K562 (cell line): ENCODE results near the gene CELSR1. TPM values are rescaled to one million over a fixed set of nuclear protein-coding genes. Genes with fewer than 3 reads are reported as not detected.

Source experiments
- ATAC-seq: fragments of 200-7000 bp; cut with Tn5 transposase; 3 replicates; pipeline ENCODE4 v1.9.1; 2020; ENCODE audit warnings: moderate library complexity
- BruUV-seq: library from RNA; stranded (reverse); fragments of 400-500 nt; replicated peaks from 2 replicates; lab custom pipeline; 2021; lab: Mats Ljungman, UMichigan
- CTCF ChIA-PET: fragments of 300-600 bp; formaldehyde crosslinking; extraction: SDS; loops from one replicate; lab custom pipeline; 2021; ENCODE audit warnings: low intra/inter-chr PET ratio; lab: Yijun Ruan, JAX
- POLR2A ChIA-PET: fragments of 300-600, 350-650 bp; sonication (Branson Sonifier 250); formaldehyde crosslinking; extraction: SDS; loops from one replicate; lab custom pipeline; 2021; ENCODE audit warnings: antibody characterized with exemption, inconsistent platforms; lab: Yijun Ruan, JAX
- DNase-seq, 4 experiments: peaks; one replicate each; pipeline versions ENCODE4 v3.0.0 to v3.0.0-alpha.2; 2011 to 2018; ENCODE audit warnings: low spot score in 3 of 4, mixed read lengths in 3 of 4; ENCODE audit errors: extremely low read depth in 1 of 4
- FAIRE-seq: peaks from 2 replicates; lab custom pipeline; 2011; peaks lifted over from hg19 to GRCh38; lab: Jason Lieb, UNC
- H2AFZ ChIP-seq: 2 replicates; pipeline ENCODE4 v1.6.0; 2011; ENCODE audit warnings: low read depth, low read length, control low read depth, inconsistent platforms
- H3K27ac ChIP-seq: fragments of 200-600 bp; 3 replicates; pipeline ENCODE4 v1.8.0; 2011; ENCODE audit warnings: low read depth, mild to moderate bottlenecking, control low read depth, inconsistent platforms, low read length, moderate library complexity, mixed read lengths; ENCODE audit errors: extremely low read depth
- H3K27me3 ChIP-seq, 2 experiments: fragments of 300-600 bp in 1 of 2; 2 replicates in 1 of 2; 3 replicates in 1 of 2; pipeline versions ENCODE4 v1.6.0 to v1.8.0; 2011; ENCODE audit warnings: inconsistent platforms in 2 of 2, low read length in 2 of 2, mild to moderate bottlenecking in 1 of 2, mixed read lengths in 1 of 2, moderate library complexity in 1 of 2; ENCODE audit not compliant: control insufficient read depth in 2 of 2, insufficient read depth in 2 of 2
- H3K36me3 ChIP-seq: fragments of 300-600 bp; 3 replicates; pipeline ENCODE4 v1.8.0; 2011; ENCODE audit warnings: mild to moderate bottlenecking, low read length, inconsistent platforms; ENCODE audit not compliant: control insufficient read depth, insufficient read depth
- H3K4me1 ChIP-seq, 2 experiments: fragments of 200-600 bp in 1 of 2; replicated peaks in 1 of 2; 2 replicates in 1 of 2; 3 replicates in 1 of 2; pipeline versions ENCODE4 v1.5.1 to v1.8.0; 2011; ENCODE audit warnings: inconsistent platforms in 2 of 2, low read length in 2 of 2, mild to moderate bottlenecking in 1 of 2, mixed read lengths in 1 of 2, moderate library complexity in 1 of 2; ENCODE audit not compliant: control insufficient read depth in 2 of 2, insufficient read depth in 2 of 2
- H3K4me2 ChIP-seq: 2 replicates; pipeline ENCODE4 v1.6.1; 2011; ENCODE audit warnings: low read length, control low read depth, inconsistent platforms, mixed read lengths; ENCODE audit not compliant: insufficient read depth
- H3K4me3 ChIP-seq: fragments of 200-600 bp; sonication (generic), shearing (Covaris generic); 2 replicates; pipeline ENCODE4 v1.5.1; 2016; ENCODE audit warnings: control low read depth, inconsistent platforms
- H3K79me2 ChIP-seq: fragments of 200-600 bp; 3 replicates; pipeline ENCODE4 v1.8.0; 2011; ENCODE audit warnings: low read length, inconsistent platforms; ENCODE audit not compliant: control insufficient read depth, insufficient read depth
- H3K9ac ChIP-seq, 2 experiments: 2 replicates each; pipeline versions ENCODE4 v1.6.0 to v1.6.1; 2011; ENCODE audit warnings: low read depth in 2 of 2, low read length in 2 of 2, control low read depth in 1 of 2, inconsistent platforms in 1 of 2, mild to moderate bottlenecking in 1 of 2, mixed read lengths in 1 of 2; ENCODE audit not compliant: insufficient read depth in 1 of 2
- H3K9me1 ChIP-seq: one replicate; pipeline ENCODE4 v1.6.0; 2011; ENCODE audit warnings: inconsistent platforms, mild to moderate bottlenecking, low read length, moderate library complexity; ENCODE audit not compliant: control insufficient read depth, insufficient read depth
- H3K9me3 ChIP-seq: replicated peaks from 2 replicates; pipeline ENCODE4 v1.5.1; 2011; ENCODE audit warnings: low read depth, low read length, inconsistent platforms; ENCODE audit not compliant: control insufficient read depth, insufficient read depth
- H4K20me1 ChIP-seq: replicated peaks from 2 replicates; pipeline ENCODE4 v1.6.1; 2011; ENCODE audit warnings: low read length, inconsistent platforms, mixed read lengths; ENCODE audit not compliant: control insufficient read depth, insufficient read depth
- CREBBP ChIP-seq: IDR thresholded peaks from one replicate; pipeline ENCODE4 v1.6.1; 2012; ENCODE audit warnings: low read depth, mild to moderate bottlenecking, control low read depth, inconsistent platforms, low read length
- CREM ChIP-seq: IDR thresholded peaks from 2 replicates; pipeline ENCODE4 v1.6.1; 2014; ENCODE audit warnings: antibody characterized with exemption, low read depth
- FOS ChIP-seq: IDR thresholded peaks from 3 replicates; pipeline ENCODE4 v1.6.1; 2011; ENCODE audit not compliant: insufficient read length; ENCODE audit errors: extremely low read depth
- MECOM ChIP-seq: fragments of 250-450 bp; sonication (Bioruptor Pico); IDR thresholded peaks from 2 replicates; pipeline ENCODE4 v1.8.0; 2022; ENCODE audit warnings: inconsistent platforms
- MEF2A ChIP-seq: IDR thresholded peaks from 2 replicates; pipeline ENCODE4 v1.6.1; 2011; ENCODE audit warnings: low read depth, mild to moderate bottlenecking, low read length, moderate library complexity; ENCODE audit not compliant: control insufficient read depth
- MTA1 ChIP-seq: fragments of 450-650 bp; IDR thresholded peaks from 2 replicates; pipeline ENCODE4 v1.6.1; 2017; ENCODE audit warnings: borderline replicate concordance
- NCOA1 ChIP-seq: fragments of 450-650 bp; IDR thresholded peaks from 2 replicates; pipeline ENCODE4 v1.6.1; 2016; ENCODE audit warnings: low read depth
- NCOA2 ChIP-seq, 2 experiments: fragments of 450-650 bp; IDR thresholded peaks; 2 replicates each; pipeline ENCODE4 v1.6.1; 2018; ENCODE audit warnings: mild to moderate bottlenecking in 2 of 2, moderate library complexity in 1 of 2; ENCODE audit not compliant: partially characterized antibody in 2 of 2
- NFIC ChIP-seq: fragments of 450-650 bp; IDR thresholded peaks from 2 replicates; pipeline ENCODE4 v1.6.1; 2017; ENCODE audit warnings: mild to moderate bottlenecking, inconsistent platforms
- PHF21A ChIP-seq: fragments of 450-650 bp; IDR thresholded peaks from 2 replicates; pipeline ENCODE4 v1.6.1; 2017; ENCODE audit warnings: low read depth, borderline replicate concordance
- SNAPC5 ChIP-seq: fragments of 250-450 bp; sonication (Bioruptor Pico); IDR thresholded peaks from 2 replicates; pipeline ENCODE4 v1.8.0; 2021; ENCODE audit warnings: moderate library complexity, mild to moderate bottlenecking, inconsistent platforms
- ZBTB26 ChIP-seq: fragments of 450-650 bp; formaldehyde crosslinking; IDR thresholded peaks from 2 replicates; pipeline ENCODE4 v1.4.0; 2022; ENCODE audit warnings: missing genetic modification characterization
- ZNF431 ChIP-seq: sonication (generic); formaldehyde crosslinking; IDR thresholded peaks from 2 replicates; pipeline ENCODE4 v1.8.0; 2022; ENCODE audit warnings: mild to moderate bottlenecking, missing genetic modification reagents
- ZNF57 ChIP-seq: fragments of 450-650 bp; formaldehyde crosslinking; IDR thresholded peaks from 2 replicates; pipeline ENCODE4 v1.4.0; 2020; ENCODE audit warnings: mild to moderate bottlenecking, moderate library complexity
- ZNF764 ChIP-seq: fragments of 250-450 bp; sonication (Bioruptor Pico); IDR thresholded peaks from 2 replicates; pipeline ENCODE4 v1.4.0; 2020; ENCODE audit warnings: low read depth, mild to moderate bottlenecking, moderate library complexity
- WGBS: fragments of 100-300 bp; shearing (Covaris generic); methylation state at CpG from one replicate; pipeline ENCODE4 v1.1.6; 2016; ENCODE audit warnings: low coverage, mixed read lengths; ENCODE audit not compliant: insufficient coverage; ENCODE audit errors: missing lambda C conversion rate; 5-methylcytosine and 5-hydroxymethylcytosine counted together
- in situ Hi-C: fragments of 300-500 bp; cut with MboI; formaldehyde crosslinking; loops from 4 replicates; pipeline ENCODE4 v1.15.0; 2018; ENCODE audit warnings: inconsistent platforms, mixed read lengths
- intact Hi-C: fragments of 100-400 bp; cut with micrococcal nuclease; formaldehyde crosslinking; loops from 2 replicates; pipeline ENCODE4 v1.14.2; 2022
- polyA plus RNA-seq, 8 experiments: library from polyadenylated mRNA; depleted of rRNA in 4 of 8; stranded (reverse) in 5 of 8; unstranded in 3 of 8; fragments of >200 nt; fragmentation: Nextera tagmentation in 2 of 8; fragmentation: Illumina TruSeq in 1 of 8; extraction: Ambion mirVana in 2 of 8; extraction: Trizol in 1 of 8; gene quantifications; 2 replicates each; pipeline versions ENCODE4 v1.2.1 to v1.2.3, GENCODE V29; 2011 to 2014; ENCODE audit warnings: inconsistent platforms in 1 of 8, missing spikeins in 1 of 8
- total RNA-seq, 7 experiments: library from RNA; depleted of rRNA in 6 of 7; stranded (reverse); fragments of >200 nt in 6 of 7; fragmentation: Illumina TruSeq in 2 of 7; extraction: Trizol in 2 of 7; gene quantifications; 2 replicates each; pipeline versions ENCODE4 v1.2.1 to v1.2.3, GENCODE V29; 2011 to 2021; ENCODE audit warnings: low replicate concordance in 1 of 7

CELSR1 gene
- total and polyA plus RNA-seq, 9 of the 15 experiments (the other 6 are each of a cell fraction or from before 2014, with no cell fraction given), result under 0.01 to 0.09 TPM; not detected in 7

- H3K9ac ChIP-seq, result peak overlapping the region in 1 of 2 experiments; percentile 45; a peak in 1 of 4 replicates
- H2AFZ ChIP-seq, result no peak overlapping the region
- H3K79me2 ChIP-seq, result no peaks in the 10 kb centered on the region
- in situ Hi-C loops, result no loop called here
- DNase-seq (no peak), FAIRE-seq (no peak), ATAC-seq (no peak)
- no peak overlapping the region for H3K27ac ChIP-seq
- BruUV-seq, result no TSS peak
- H3K9me3 ChIP-seq, result no peaks in the 10 kb centered on the region
- CTCF ChIA-PET, result no interaction called here
- intact Hi-C loops, result no loop called here
- H3K9me1 ChIP-seq, result no peaks in the 10 kb centered on the region
- H3K27me3 ChIP-seq, result no peaks in the 10 kb centered on the region
- TF ChIP-seq FOS (no peak), NCOA1 (no peak), ZNF431 (no peak), NFIC (no peak)
- no peaks in the 10 kb centered on the region for H4K20me1 ChIP-seq
- H3K4me2 ChIP-seq, result no peak overlapping the region
- peaks cover under 1 to 2% of the 10 kb centered on the region in 2 experiments; a peak in 2 of 5 replicates for H3K4me1 ChIP-seq
- no peak overlapping the region for H3K4me3 ChIP-seq
- POLR2A ChIA-PET, result interaction anchor here (0.6 kb wide), 1 partner anchor 32 kb away, joined by 3 read pairs; no protein-coding TSS in a partner anchor
- 94% methylated on average over 2 of the region's 8 CpGs for WGBS
- peaks cover 64% of the 10 kb centered on the region; the same call in 2 of the 3 replicates for H3K36me3 ChIP-seq
Observed at GRCh38 chr22:46329616-46330015, 207.8 kb downstream of the CELSR1 start.

- Histone ChIP-seq H3K4me2 (no peak overlapping the region), H3K9me1 (no peaks in the 10 kb centered on the region), H3K79me2 (no peaks in the 10 kb centered on the region), H3K36me3 (peaks cover 68% of the 10 kb centered on the region; the same call in 2 of the 3 replicates), H3K27ac (no peak overlapping the region), H3K9me3 (no peaks in the 10 kb centered on the region), H3K9ac (no peak overlapping the region), H3K4me3 (no peak overlapping the region), H3K27me3 (no peaks in the 10 kb centered on the region), H3K4me1 (no peaks in the 10 kb centered on the region), H2AFZ (no peak overlapping the region), H4K20me1 (no peaks in the 10 kb centered on the region)
- TF ChIP-seq ZBTB26 (CRISPR knock-in tag) (no peak), SNAPC5 (CRISPR knock-in tag) (no peak), CREM (no peak), MEF2A (no peak), ZNF764 (CRISPR knock-in tag) (no peak), CREBBP (no peak), NCOA2 (IDR thresholded peaks at IDR 0.05; ENCODE audit: partially characterized antibody in 2 of 2) (no peak), MTA1 (no peak), MECOM (no peak), PHF21A (no peak), ZNF57 (CRISPR knock-in tag) (no peak)
- in situ Hi-C loops, result no loop called here
- WGBS, result 83% methylated on average over 4 of the region's 11 CpGs
- FAIRE-seq (no peak), DNase-seq (no peak), ATAC-seq (no peak)
- ChIA-PET CTCF (no interaction called here), POLR2A (interaction anchor here (0.6 kb wide), 1 partner anchor 32 kb away, joined by 3 read pairs; no protein-coding TSS in a partner anchor)
- intact Hi-C loops, result no loop called here
- BruUV-seq, result no TSS peak
Observed at GRCh38 chr22:46328797-46329196, 208.6 kb downstream of the CELSR1 start.
